Activated CD8-positive, alpha-beta memory T cell treated with anti-CD3 and anti-CD28 coated beads, Interleukin-2, amount 50 U/mL, for 48 hours (primary cell): Measurements from ENCODE around the gene GNG3.
"Not testable (repeated sequence)": the region's sequence is repeated elsewhere in the genome, so short reads cannot be mapped to it uniquely, and the experiment has no call there.

Experiments used
- DNase-seq: peaks from one replicate; pipeline ENCODE4 v3.0.0-alpha.2; 2020

GNG3 gene

DNA sequence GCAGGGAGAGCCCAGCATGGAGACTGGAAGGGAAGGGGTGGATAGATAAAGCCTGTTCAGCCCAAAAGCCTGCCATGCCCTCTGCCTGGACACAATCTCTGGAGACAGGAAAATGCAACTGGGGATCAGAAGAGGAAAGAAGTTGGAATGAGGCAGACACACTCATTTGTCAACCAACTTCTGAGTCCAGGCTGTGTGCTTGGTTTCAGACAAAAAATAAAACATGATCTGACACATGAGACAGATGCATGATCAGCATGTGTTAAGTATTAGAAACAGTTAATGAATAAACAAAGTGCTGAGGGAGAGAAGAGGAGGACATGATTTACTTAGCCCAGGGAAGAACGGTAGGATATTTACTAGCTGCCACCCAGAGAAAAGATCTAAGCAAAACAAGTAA, 19.0 kb upstream of the GNG3 start:
- no peak for DNase-seq

DNA sequence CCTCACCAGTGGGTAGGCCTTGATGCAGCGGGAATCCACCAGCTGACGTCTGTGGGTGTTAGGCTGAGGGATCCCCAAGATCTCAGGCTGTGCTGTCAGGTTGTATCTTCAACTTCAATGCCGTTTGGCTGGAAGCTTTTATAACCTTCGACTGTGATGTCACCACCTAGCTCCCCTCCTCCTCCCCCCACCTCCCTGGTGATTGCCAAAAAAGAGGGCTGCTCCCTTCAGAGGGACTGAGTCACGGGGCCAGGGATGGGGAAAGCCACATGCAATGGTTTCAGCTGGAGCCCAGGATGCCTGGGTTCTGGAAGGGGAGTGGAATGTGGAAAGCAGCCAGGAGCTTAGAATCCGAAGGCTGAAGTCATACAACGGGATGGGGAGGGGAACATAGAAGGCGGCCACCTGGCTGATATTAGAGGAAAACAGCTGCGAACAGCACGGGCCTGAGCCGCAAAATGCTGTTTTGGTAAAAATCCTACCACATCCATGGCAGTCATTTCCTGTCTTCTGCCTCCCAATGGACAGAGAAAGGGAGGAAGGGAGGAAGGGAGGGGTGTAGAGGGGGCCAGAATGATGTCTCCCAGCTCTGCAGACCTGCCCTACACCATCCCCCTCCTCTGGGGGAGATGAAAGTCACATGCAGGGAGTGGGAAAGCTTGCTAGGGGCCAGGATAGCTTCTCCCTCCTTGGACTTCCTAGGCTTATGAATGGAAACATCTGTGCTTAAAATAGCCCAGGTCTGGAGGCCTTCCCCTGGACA, 17.9 kb upstream of the GNG3 start, which contains the start of gene LRRN4CL:
Gene LRRN4CL, minus strand, starts transcription at position 110 of the 763 bp plus-strand sequence. CDS start 1,022 bp downstream, outside the sequence.
- no peak for DNase-seq

- DNase-seq: not testable (repeated sequence)
These were observed 13.9 kb upstream of the GNG3 start for GRCh38 chr11:62693624-62694023.

DNA sequence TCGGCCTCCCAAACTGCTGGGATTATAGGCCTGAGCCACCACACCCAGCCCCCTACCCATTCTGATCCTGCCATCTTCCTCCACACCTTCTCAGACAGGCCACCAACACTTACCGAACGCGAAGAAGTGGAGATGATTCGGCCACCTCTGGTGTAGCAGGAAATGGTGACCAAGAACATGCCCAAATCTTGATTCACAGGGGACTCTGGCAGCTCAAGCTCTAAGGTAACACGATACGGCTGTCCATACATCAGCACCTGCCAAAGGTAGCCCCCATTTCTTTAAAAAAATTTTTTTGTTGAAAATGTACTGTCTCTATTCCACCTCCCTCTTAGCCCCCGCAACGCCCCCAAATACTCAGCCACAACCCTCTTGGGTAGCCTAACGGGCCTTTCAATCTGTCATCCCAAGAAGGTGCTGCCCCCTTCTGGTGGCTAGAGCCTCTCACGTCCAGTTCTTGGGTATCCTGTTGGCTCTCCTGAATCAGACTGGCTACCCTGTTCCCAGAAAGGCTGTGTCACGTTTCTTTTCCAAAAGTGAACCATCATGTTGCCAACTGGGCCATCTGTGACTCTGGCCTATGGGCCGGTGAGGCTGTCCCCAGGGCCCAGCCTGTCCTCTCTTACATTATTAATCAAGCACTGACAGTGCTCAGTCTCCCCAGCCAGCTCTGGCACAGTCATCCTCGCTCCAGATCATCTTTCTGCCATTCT, 12.9 kb upstream of the GNG3 start:
- peak; percentile 83 for DNase-seq

DNA sequence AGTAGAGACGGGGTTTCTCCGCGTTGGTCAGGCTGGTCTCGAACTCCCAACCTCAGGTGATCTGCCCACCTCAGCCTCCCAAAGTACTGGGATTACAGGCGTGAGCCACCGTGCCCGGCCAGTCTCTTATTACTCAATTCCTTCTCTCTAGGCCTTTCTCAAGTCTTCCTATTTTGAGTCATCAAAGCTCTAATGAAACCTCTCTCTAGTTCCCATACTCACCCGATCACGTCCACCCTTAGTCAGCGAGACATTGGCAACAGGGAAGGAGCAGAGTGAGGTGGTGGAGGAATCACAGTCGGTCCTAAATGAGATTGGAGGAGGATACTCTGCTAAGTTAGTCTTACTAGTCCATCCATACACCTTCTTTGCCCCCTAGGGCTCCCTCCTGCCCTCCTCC, 5.2 kb upstream of the GNG3 start:
- DNase-seq: no peak

- not testable (repeated sequence) for DNase-seq
These were observed 3.6 kb upstream of the GNG3 start for GRCh38 chr11:62703921-62704320.

GRCh38 chr11:62705413-62705812, 2.1 kb upstream of the GNG3 start:
- DNase-seq: no peak

- peak; percentile 98 for DNase-seq
These were observed 1.3 kb upstream of the GNG3 start for GRCh38 chr11:62705880-62706849.

GRCh38 chr11:62706850-62707247, 627 bp upstream of the GNG3 start:
- no peak for DNase-seq

DNA sequence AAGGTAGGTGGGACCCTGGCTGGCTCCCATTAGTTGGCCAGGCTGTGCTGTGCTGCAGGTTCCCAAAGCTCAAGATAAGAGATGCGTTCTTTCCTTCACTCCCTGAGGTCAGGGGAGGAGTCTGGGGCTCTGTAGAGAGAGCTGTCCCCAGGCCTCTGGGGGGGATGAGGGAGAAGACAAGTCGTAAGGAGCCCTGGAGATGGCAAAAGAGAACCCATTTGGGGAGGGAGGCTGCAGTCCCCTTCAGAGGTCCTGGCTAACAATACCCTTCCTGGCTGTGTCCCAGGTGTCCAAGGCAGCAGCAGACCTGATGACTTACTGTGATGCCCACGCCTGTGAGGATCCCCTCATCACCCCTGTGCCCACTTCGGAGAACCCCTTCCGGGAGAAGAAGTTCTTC, 916 bp downstream of the GNG3 start:
- DNase-seq: peak; percentile 59

DNA sequence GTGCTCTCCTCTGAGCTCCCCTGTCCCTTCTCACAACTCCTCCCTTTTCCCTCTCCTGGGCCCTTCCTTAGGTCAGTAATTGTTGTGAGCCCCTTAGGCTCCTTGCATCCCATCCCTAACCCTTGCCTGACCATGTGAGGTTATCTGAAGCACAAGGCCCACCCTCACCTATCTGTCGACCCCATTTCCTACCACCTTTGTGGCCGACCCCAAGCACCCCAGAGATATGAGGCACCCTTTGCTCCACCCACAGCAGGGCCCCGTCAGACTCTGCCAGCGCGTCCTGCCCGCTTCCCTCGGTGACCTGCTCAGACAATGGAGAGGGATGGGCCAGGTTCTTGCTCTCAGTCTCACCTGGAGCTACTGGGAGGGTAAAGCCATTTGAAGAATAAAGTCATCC, 1.3 kb downstream of the GNG3 start:
- DNase-seq: peak; percentile 75

DNA sequence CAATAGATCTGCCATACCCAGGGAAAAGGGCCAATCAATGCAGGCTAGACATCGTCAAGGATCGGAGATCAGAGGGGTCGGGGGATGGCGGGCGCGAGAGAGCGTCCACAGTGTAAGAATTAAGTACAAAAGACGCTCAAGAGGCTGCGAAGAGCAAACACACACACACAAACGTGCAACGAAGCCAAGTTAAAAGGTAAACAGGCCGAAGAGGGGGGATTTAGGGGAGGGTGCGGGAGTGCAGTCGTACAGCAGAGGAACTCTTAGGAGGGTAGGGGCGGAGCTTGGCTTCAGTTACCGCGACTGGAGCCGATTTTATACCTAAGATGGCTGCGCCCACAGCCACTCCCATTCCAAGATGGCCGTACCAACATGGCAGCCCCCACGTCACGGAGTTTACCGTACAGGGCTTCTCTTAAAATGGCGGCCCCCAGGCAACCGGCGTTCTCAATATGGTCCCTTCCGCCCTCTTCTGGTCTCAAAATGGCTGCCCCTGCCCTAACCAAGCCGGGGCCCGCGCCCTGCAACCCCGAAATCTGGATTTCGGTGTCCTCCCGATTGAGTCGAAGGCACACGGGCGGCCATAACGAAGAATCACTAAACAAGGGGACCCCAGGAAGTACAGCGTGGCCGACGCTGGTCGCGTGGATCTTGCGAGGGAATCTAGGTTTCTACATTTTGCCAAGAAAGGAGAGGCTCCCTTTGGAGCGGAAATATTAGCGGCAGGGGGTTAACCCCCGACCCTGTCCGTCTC, 1.9 kb downstream of the GNG3 start:
- peak; percentile 92 for DNase-seq

- no peak for DNase-seq
These were observed 2.5 kb downstream of the GNG3 start for GRCh38 chr11:62710001-62710345.

DNA sequence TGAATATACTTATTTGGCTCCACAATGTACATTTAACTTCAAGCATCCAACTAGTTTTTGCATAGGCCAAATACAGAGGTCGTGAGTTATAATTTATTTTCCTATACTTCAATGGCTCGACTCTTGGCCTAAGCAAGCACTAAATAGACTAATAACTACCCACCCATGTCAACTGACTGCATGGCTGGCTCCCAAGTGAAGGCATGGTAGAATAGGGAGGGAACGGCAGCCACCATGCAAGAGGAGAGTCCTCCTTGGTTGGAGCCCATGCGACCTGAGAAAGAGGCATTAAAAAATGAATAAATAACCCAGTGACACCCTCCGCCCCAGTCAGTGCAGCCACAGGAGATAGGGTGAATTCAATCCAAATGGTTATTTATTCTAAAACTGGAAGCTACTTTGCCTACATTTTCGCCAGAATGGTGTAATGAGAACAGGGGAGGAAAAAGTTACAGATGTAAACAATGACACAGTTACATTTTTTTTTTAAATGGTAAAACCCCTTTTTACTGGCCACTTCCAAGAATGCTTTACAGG, 4.9 kb downstream of the GNG3 start:
- no peak for DNase-seq

DNA sequence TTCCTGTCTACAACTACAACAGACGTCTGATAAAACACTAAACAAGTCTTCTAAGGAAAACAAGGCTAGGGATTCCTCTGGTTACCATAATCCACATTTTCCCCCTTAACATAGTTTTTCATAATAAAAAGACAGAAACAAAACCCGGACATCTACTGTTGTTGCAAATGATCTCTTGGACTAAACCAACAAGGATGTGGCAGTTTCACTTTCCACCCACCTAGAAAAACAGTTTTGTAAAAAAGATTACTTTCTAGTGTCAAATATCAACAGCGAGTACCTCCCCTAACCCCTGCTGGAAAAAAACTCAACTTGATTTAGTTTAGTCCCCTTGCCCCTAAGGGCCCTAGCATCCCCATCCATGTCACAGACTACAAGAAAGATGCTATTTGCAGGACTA, 5.4 kb downstream of the GNG3 start:
- DNase-seq: no peak

GRCh38 chr11:62713343-62713742, 5.9 kb downstream of the GNG3 start:
- no peak for DNase-seq

DNA sequence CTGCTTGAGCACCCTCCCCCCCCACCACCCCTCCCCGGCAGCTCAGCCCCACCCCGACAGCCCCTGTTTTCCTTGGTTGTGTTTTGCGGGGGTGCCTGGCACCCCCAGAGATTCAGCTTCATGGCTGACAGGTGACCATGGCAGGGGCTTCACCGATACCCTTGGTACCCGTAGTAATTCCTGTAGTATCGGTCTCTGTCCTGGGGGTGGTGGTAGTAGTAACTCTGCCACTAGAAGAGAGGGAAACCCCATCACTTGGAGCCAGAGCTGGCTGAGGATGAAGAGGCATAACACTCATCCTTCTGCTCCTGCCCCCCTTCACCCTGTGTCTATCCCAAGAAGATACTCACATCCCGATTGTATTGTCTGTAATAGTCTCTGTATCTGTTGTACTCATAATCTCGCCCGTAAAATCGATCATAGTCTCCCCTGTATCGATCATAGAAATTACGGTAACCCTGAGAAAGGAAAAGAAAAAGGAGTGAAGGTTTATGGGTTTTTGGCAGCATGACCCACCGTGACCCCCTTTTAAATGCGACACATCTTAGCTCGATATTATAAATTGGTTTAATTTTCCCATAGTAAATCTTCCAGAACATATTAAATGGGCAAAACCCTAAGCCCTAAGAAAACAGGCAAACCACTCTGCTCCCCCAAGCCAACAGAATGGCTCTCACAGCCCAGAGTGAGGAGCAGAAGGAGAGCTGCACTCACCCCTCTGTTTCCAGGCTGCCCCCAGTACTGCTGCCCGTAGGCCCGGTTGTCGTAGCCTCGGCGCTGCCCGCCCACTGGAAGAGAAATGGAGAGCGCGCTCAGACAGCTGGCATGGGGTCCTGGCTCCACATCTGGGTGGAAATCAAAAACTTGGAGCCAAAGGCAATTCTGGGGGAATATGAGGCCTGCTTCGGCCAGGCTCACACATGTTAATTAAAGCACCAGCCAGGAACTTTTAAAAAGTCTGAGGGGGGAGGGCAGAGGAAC, 8.0 kb downstream of the GNG3 start:
- no peak for DNase-seq

GRCh38 chr11:62716206-62716605, 8.7 kb downstream of the GNG3 start:
- DNase-seq: no peak

DNA sequence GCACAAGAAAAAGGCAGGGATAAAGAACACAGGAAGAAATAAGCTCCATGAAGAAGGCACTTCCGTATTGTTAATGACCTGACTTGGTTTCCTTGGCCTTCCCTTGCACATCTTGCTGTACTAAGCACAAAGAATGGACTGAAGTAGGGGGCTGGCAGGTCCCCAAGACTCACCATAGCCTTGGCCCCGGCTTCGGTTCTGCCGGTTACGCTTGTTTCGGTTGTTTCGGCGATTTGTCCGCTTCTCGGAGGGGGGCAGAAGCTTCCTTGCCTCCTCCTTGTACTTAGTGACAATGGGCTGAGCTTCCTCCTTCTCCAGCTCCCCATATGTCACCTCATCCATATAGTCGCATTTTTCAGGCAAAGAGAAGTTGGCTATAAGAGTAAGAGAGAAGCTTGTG, 9.3 kb downstream of the GNG3 start:
- no peak for DNase-seq

- DNase-seq: no peak
These were observed 12.0 kb downstream of the GNG3 start for GRCh38 chr11:62719302-62719978.
